GM18520 (cell line): Measurements from ENCODE around the gene U2SURP.
"Not testable (repeated sequence)": the region's sequence is repeated elsewhere in the genome, so short reads cannot be mapped to it uniquely, and the experiment has no call there.

Source experiments
- ATAC-seq: cut with Tn5 transposase; IDR thresholded peaks from one replicate; pipeline ENCODE4 v1.9.1; 2021; ENCODE audit not compliant: unreplicated experiment

The U2SURP gene

GRCh38 chr3:143068059-143068458 is 66.7 kb downstream of the U2SURP start:
- ATAC-seq = no peak

- ATAC-seq = no peak
Observed at GRCh38 chr3:143070977-143071551, 69.7 kb downstream of the U2SURP start.

GRCh38 chr3:143071776-143072175 is 70.4 kb downstream of the U2SURP start:
- no peak for ATAC-seq

GRCh38 chr3:143072298-143073020 is 71.1 kb downstream of the U2SURP start:
- not testable (repeated sequence) for ATAC-seq

- not testable (repeated sequence) for ATAC-seq
Observed at GRCh38 chr3:143073541-143073940, 72.2 kb downstream of the U2SURP start.

GRCh38 chr3:143073983-143074382 is 72.6 kb downstream of the U2SURP start:
- ATAC-seq = not testable (repeated sequence)

- no peak for ATAC-seq
Observed at GRCh38 chr3:143078883-143079282, 77.5 kb downstream of the U2SURP start.

GRCh38 chr3:143080196-143080595 is 78.8 kb downstream of the U2SURP start:
- ATAC-seq = no peak

- no peak for ATAC-seq
Observed at GRCh38 chr3:143081365-143081764, 80.0 kb downstream of the U2SURP start.

- peak; percentile 92 for ATAC-seq
Observed at GRCh38 chr3:143081844-143082778, 80.7 kb downstream of the U2SURP start.

GRCh38 chr3:143083781-143084180 is 82.4 kb downstream of the U2SURP start:
- no peak for ATAC-seq

GRCh38 chr3:143084856-143085731 is 83.7 kb downstream of the U2SURP start:
- ATAC-seq = no peak

GRCh38 chr3:143088835-143089234 is 87.5 kb downstream of the U2SURP start:
- no peak for ATAC-seq

GRCh38 chr3:143089965-143090364 is 88.6 kb downstream of the U2SURP start:
- ATAC-seq = no peak

GRCh38 chr3:143090486-143090885 is 89.1 kb downstream of the U2SURP start:
- ATAC-seq = no peak

- no peak for ATAC-seq
Observed at GRCh38 chr3:143090976-143091837, 89.8 kb downstream of the U2SURP start.

GRCh38 chr3:143092191-143092590 is 90.8 kb downstream of the U2SURP start:
- ATAC-seq = no peak

- ATAC-seq = no peak
Observed at GRCh38 chr3:143095813-143096212, 94.4 kb downstream of the U2SURP start.

GRCh38 chr3:143098032-143098764 is 96.8 kb downstream of the U2SURP start:
- ATAC-seq = no peak
